Stomach (tissue), 9 donors: ENCODE data around the gene TAF1C. TPM values are rescaled to one million over a fixed set of nuclear protein-coding genes. Genes with fewer than 3 reads are reported as not detected.

Source experiments
- DNase-seq, 2 donors: peaks; one replicate each; pipeline versions ENCODE4 v3.0.0 to v3.0.0-alpha.2; 2013 to 2019
- H3K27ac ChIP-seq, 5 donors: fragments of 200-600 bp in 4 of 5; sonication (generic) in 4 of 5; one replicate each; pipeline ENCODE4 v1.5.1; 2013 to 2019; ENCODE audit warnings: mild to moderate bottlenecking in 1 of 5, moderate library complexity in 1 of 5
- H3K27me3 ChIP-seq, 3 donors: fragments of 200-600 bp; sonication (generic); one replicate each; pipeline ENCODE4 v1.5.1; 2017 to 2019; ENCODE audit warnings: mixed run types in 1 of 3
- H3K36me3 ChIP-seq, 4 donors: fragments of 200-600 bp; sonication (generic); 1 replicate in 3 of 4; 2 replicates in 1 of 4; pipeline ENCODE4 v1.5.1; 2016 to 2019
- H3K4me1 ChIP-seq, 4 donors: fragments of 200-600 bp; sonication (generic); one replicate each; pipeline ENCODE4 v1.5.1; 2016 to 2019
- H3K4me3 ChIP-seq, 4 donors: fragments of 200-600 bp; sonication (generic) in 3 of 4; one replicate each; pipeline ENCODE4 v1.5.1; 2016 to 2019; ENCODE audit warnings: mild to moderate bottlenecking in 1 of 4
- H3K9me3 ChIP-seq, 4 donors: fragments of 200-600 bp; sonication (generic); one replicate each; pipeline ENCODE4 v1.5.1; 2016 to 2019
- CTCF ChIP-seq, 7 experiments: fragments of 450-650 bp in 4 of 7; fragments of 200-600 bp in 3 of 7; sonication (generic) in 3 of 7; IDR thresholded peaks; one replicate each; pipeline ENCODE4 v1.5.1; 2016 to 2019; ENCODE audit warnings: antibody characterized with exemption in 7 of 7, control low read depth in 2 of 7, mild to moderate bottlenecking in 1 of 7
- EP300 ChIP-seq: sonication (generic); formaldehyde crosslinking; IDR thresholded peaks from one replicate; pipeline ENCODE4 v1.6.1; 2017; ENCODE audit warnings: antibody characterized with exemption
- POLR2A ChIP-seq, 4 donors: fragments of 450-650 bp; IDR thresholded peaks; one replicate each; pipeline ENCODE4 v1.6.1; 2016; ENCODE audit warnings: antibody characterized with exemption in 4 of 4, control low read depth in 2 of 4, mild to moderate bottlenecking in 1 of 4, moderate library complexity in 1 of 4
- POLR2AphosphoS5 ChIP-seq, 3 donors: sonication (generic); formaldehyde crosslinking; IDR thresholded peaks; one replicate each; pipeline ENCODE4 v1.6.1; 2016; ENCODE audit warnings: antibody characterized with exemption in 3 of 3
- WGBS, 5 donors: extraction: QIAGEN DNeasy Blood & Tissue Kit in 3 of 5; methylation state at CpG; one replicate each; pipeline versions ENCODE4 v1.1.5 to v1.1.7; 2013 to 2018; 5-methylcytosine and 5-hydroxymethylcytosine counted together
- intact Hi-C: fragments of 100-400 bp; cut with DNase I; formaldehyde crosslinking; loops from one replicate; pipeline ENCODE4 v1.15.1; 2023; ENCODE audit warnings: low total_unique reads
- polyA plus RNA-seq, 3 donors: library from polyadenylated mRNA; stranded (reverse); fragments of 200-250 nt; gene quantifications; one replicate each; pipeline ENCODE4 v1.2.3, GENCODE V29; 2013
- total RNA-seq, 5 donors: library from RNA; depleted of rRNA; stranded (reverse); fragments of >200 nt; gene quantifications; one replicate each; pipeline versions ENCODE4 v1.1.0 to v1.2.3, GENCODE V29; 2014 to 2016
- donor health status: healthy with polysubstance abuse.
- donor health status: Bipolar disorder and iron deficiency.
- donor health status: healthy.

Gene TAF1C
- total and polyA plus RNA-seq, 8 donors, result 15.3 to 377 (median 37.6) TPM

DNA sequence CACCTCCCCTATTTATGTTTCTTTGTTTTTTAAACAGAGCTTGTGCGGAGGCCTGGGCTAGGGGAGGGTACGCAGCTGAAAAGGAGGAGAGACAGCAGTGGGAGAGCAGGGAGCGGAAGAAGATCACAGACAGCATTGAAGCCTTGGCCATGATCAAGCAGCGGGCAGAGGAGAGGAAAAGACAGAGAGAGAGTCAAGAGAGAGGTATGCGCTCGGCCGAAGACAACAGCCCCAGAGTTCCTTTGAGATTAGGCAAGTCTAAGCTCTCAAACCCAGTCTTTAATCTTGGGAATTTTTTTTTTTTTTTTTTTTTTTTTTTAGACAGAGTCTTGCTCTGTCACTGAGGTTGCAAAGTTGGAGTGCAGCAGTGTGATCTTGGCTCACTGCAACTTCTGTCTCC is 21.1 kb downstream of the TAF1C start:
- 81 to 89% (median 87%) methylated on average over 7 of the region's 7 CpGs for WGBS, 5 donors
- Histone ChIP-seq H3K27me3 (peaks cover 0 to 36% (median 0%) of the 10 kb centered on the region in 3 donors), H3K4me1 (no peaks in the 10 kb centered on the region), H3K4me3 (no peak overlapping the region), H3K27ac (no peak overlapping the region), H3K36me3 (no peaks in the 10 kb centered on the region), H3K9me3 (no peaks in the 10 kb centered on the region)
- intact Hi-C loops, result no loop called here
- no peak for TF ChIP-seq POLR2A (IDR thresholded peaks at IDR 0.05)
- TF ChIP-seq EP300, result no peak
- TF ChIP-seq POLR2AphosphoS5 (IDR thresholded peaks at IDR 0.05), result no peak
- TF ChIP-seq CTCF (IDR thresholded peaks at IDR 0.05), result no peak
- no peak for DNase-seq

DNA sequence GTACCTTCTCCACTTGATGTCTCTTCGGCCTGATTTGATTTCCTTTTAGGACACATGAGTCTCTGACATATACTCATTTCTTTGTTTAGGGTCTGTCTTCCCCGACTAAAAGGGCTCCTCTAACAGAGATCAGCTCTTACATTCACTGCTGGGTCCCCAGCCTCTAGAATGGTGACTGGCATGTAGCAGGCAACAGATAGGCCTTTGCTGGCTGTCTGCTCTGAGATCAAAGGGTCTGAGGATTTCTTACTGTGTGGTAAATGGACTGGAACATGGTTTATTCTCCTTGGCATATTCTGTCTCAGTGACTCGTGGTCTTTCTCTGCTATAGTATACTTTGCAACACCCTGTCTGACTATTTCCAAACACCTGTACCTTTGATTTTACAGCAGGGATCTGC is 25.1 kb downstream of the TAF1C start:
- no peak overlapping the region for H3K4me3 ChIP-seq
- TF ChIP-seq CTCF (IDR thresholded peaks at IDR 0.05) (no peak), POLR2AphosphoS5 (IDR thresholded peaks at IDR 0.05) (no peak), POLR2A (IDR thresholded peaks at IDR 0.05) (no peak), EP300 (no peak)
- H3K9me3 ChIP-seq, result no peaks in the 10 kb centered on the region
- no peaks in the 10 kb centered on the region for H3K4me1 ChIP-seq
- H3K27me3 ChIP-seq, result peaks cover 0 to 38% (median 13%) of the 10 kb centered on the region in 3 donors
- no peak overlapping the region for H3K27ac ChIP-seq
- 60 to 71% (median 64%) methylated on average over 3 of the region's 3 CpGs for WGBS, 5 donors
- intact Hi-C loops, result no loop called here
- H3K36me3 ChIP-seq, result no peaks in the 10 kb centered on the region
- DNase-seq, result no peak

DNA sequence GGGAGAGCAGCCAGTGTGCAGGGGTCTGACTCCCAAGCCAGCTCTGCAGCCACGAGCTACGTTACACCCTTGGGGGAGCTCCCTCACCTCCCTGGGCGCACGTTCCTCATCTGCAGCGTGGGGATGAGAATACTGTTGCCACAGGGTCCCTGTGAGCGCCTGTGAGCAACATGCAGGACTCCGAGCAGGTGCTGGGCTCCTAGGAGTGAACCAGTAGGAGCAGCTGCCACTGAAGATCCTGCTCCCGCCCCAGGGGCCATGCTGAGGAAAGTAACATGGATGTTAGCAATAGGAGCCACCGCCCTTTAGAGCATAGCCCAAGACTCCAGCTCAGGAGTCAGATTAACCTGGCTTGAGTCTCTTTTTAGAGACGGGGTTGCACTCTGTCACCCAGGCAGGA is 25.8 kb downstream of the TAF1C start:
- no peaks in the 10 kb centered on the region for H3K9me3 ChIP-seq
- TF ChIP-seq POLR2A (IDR thresholded peaks at IDR 0.05), result no peak
- TF ChIP-seq POLR2AphosphoS5 (IDR thresholded peaks at IDR 0.05), result no peak
- no peak for TF ChIP-seq EP300
- TF ChIP-seq CTCF (IDR thresholded peaks at IDR 0.05), result no peak
- H3K4me1 ChIP-seq, result no peaks in the 10 kb centered on the region
- no peak overlapping the region for H3K4me3 ChIP-seq
- 75 to 81% (median 78%) methylated on average over 9 to 10 of the region's 10 CpGs for WGBS, 5 donors
- no peak overlapping the region for H3K27ac ChIP-seq
- no peaks in the 10 kb centered on the region for H3K36me3 ChIP-seq
- no peak for DNase-seq
- peaks cover 0 to 35% (median 13%) of the 10 kb centered on the region in 3 donors for H3K27me3 ChIP-seq
- intact Hi-C loops, result no loop called here

DNA sequence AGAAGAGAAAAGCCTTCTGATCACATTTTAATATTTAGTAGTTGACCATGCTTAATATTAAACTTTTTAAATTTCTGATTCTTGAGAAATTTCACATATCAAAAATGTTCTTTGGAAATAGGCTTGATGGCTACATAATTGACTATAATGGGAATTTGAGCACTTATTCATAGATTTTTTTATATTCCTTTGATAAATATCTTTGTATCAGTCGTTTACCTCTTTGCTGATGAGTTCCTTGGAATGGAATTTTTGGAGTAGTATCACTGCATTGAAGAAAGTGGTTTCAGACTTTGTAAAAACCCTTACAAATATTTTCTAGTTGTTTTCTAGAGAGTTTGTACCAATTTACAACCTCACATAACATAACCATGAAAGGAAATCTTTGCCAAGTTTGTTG is 27.1 kb downstream of the TAF1C start:
- Histone ChIP-seq H3K36me3 (no peaks in the 10 kb centered on the region), H3K9me3 (no peaks in the 10 kb centered on the region), H3K4me3 (no peak overlapping the region), H3K27ac (no peak overlapping the region), H3K27me3 (peaks cover 0 to 35% (median 13%) of the 10 kb centered on the region in 3 donors), H3K4me1 (no peaks in the 10 kb centered on the region)
- intact Hi-C loops, result no loop called here
- no peak for DNase-seq
- no peak for TF ChIP-seq POLR2A (IDR thresholded peaks at IDR 0.05)
- TF ChIP-seq POLR2AphosphoS5 (IDR thresholded peaks at IDR 0.05), result no peak
- no peak for TF ChIP-seq EP300
- TF ChIP-seq CTCF (IDR thresholded peaks at IDR 0.05), result no peak
- 37 to 70% (median 44%) methylated on average over 1 of the region's 1 CpG for WGBS, 5 donors
